GM12878 (cell line): ENCODE data around the gene IFNL2.

ENCODE experiments used
- FOS ChIP-seq: IDR thresholded peaks from 3 replicates; pipeline ENCODE4 v1.6.1; 2011; ENCODE audit warnings: borderline replicate concordance; ENCODE audit not compliant: insufficient read length; ENCODE audit errors: extremely low read depth
- PML ChIP-seq: IDR thresholded peaks from 2 replicates; pipeline ENCODE4 v1.6.1; 2012; ENCODE audit warnings: low read length, inconsistent platforms
- POLR2AphosphoS5 ChIP-seq: IDR thresholded peaks from 2 replicates; pipeline ENCODE4 v1.6.1; 2011; ENCODE audit warnings: mild to moderate bottlenecking, low read length, inconsistent platforms
- SP1 ChIP-seq: IDR thresholded peaks from one replicate; pipeline ENCODE4 v1.6.1; 2011; ENCODE audit warnings: low read depth, low read length
- TF ChIP-seq, protein P1 (sequence below): fragments of 450-650 bp; formaldehyde crosslinking; IDR thresholded peaks from 2 replicates; pipeline ENCODE4 v1.4.0; 2022; ENCODE audit warnings: mild to moderate bottlenecking, moderate library complexity
- TF ChIP-seq, protein P2 (sequence below): IDR thresholded peaks from 2 replicates; pipeline ENCODE4 v1.6.1; 2012; ENCODE audit warnings: low read depth, low read length, improper control_type of control experiment

DNA sequence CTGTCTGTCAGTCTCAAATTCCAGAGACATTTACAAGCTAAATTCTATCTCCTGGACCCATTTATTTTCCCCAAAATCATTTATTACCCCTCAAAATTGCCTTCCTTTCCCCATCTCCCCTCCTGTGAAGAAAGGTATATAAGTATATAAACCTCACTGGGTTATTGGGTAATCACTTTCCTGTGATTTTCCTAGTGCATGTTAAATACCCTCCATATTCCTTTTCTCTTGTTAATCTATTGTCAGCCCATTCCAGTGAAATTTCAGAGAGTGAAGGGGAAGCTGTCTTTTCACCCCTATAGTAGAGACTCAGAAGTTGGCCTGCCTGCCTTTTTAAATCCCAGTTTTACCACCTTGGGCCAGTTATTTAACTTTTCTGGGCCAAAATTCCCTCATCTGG lies 37.9 kb downstream of the IFNL2 start:
- TF ChIP-seq SP1: no peak
- no peak for TF ChIP-seq POLR2AphosphoS5
- no peak for TF ChIP-seq FOS
- TF ChIP-seq, protein P1, sequence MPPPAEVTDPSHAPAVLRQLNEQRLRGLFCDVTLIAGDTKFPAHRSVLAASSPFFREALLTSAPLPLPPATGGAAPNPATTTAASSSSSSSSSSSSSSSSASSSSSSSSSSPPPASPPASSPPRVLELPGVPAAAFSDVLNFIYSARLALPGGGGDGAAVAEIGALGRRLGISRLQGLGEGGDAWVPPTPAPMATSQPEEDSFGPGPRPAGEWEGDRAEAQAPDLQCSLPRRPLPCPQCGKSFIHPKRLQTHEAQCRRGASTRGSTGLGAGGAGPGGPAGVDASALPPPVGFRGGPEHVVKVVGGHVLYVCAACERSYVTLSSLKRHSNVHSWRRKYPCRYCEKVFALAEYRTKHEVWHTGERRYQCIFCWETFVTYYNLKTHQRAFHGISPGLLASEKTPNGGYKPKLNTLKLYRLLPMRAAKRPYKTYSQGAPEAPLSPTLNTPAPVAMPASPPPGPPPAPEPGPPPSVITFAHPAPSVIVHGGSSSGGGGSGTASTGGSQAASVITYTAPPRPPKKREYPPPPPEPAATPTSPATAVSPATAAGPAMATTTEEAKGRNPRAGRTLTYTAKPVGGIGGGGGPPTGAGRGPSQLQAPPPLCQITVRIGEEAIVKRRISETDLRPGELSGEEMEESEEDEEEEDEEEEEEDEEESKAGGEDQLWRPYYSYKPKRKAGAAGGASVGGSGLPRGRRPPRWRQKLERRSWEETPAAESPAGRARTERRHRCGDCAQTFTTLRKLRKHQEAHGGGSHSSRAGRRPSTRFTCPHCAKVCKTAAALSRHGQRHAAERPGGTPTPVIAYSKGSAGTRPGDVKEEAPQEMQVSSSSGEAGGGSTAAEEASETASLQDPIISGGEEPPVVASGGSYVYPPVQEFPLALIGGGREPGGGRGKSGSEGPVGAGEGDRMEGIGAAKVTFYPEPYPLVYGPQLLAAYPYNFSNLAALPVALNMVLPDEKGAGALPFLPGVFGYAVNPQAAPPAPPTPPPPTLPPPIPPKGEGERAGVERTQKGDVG (CRISPR knock-in tag): no peak
- TF ChIP-seq, protein P2, sequence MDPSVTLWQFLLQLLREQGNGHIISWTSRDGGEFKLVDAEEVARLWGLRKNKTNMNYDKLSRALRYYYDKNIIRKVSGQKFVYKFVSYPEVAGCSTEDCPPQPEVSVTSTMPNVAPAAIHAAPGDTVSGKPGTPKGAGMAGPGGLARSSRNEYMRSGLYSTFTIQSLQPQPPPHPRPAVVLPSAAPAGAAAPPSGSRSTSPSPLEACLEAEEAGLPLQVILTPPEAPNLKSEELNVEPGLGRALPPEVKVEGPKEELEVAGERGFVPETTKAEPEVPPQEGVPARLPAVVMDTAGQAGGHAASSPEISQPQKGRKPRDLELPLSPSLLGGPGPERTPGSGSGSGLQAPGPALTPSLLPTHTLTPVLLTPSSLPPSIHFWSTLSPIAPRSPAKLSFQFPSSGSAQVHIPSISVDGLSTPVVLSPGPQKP: no peak
- no peak for TF ChIP-seq PML
